ENCODE results near the gene PIGT. TPM values are rescaled to one million over a fixed set of nuclear protein-coding genes. Genes with fewer than 3 reads are reported as not detected.

PIGT gene
- total and polyA plus RNA-seq, 2 experiments from 2014 or later: 48.4 to 63.1 TPM

GRCh38 chr20:45374966-45375365, 41.0 kb upstream of the PIGT start:
- TF ChIP-seq POLR2AphosphoS5 (IDR thresholded peaks at IDR 0.05; ENCODE audit: low read depth): no peak
- TF ChIP-seq ZNF462 (CRISPR knock-in tag; IDR thresholded peaks at IDR 0.05): no peak
- TF ChIP-seq STAT1 (IDR thresholded peaks at IDR 0.05; ENCODE audit: unreplicated experiment): no peak
- no peak for TF ChIP-seq ZNF114 (CRISPR knock-in tag; IDR thresholded peaks at IDR 0.05)
- TF ChIP-seq EZH2phosphoT487 (IDR thresholded peaks at IDR 0.05; ENCODE audit: unreplicated experiment): no peak
- no peak for TF ChIP-seq NANOG (IDR thresholded peaks at IDR 0.05; ENCODE audit: borderline replicate concordance)
- no peak for TF ChIP-seq CREB1 (CRISPR knock-in tag; IDR thresholded peaks at IDR 0.05; ENCODE audit: low read depth)
- TF ChIP-seq EZH2 (IDR thresholded peaks at IDR 0.05; ENCODE audit: low read depth, unreplicated experiment): no peak
- no peak for TF ChIP-seq JUNB (IDR thresholded peaks at IDR 0.05; ENCODE audit: unreplicated experiment)
- no peak for TF ChIP-seq CTCF (conservative IDR thresholded peaks at IDR 0.05; ENCODE audit: low read depth in 2 of 2)
- Histone ChIP-seq H3K4me2 (no peak overlapping the region), H3K4me1 (ENCODE audit: insufficient read depth) (peaks cover 10% of the 10 kb centered on the region; the same call in 1 of the 2 replicates), H3F3A (replicated peaks; ENCODE audit: low read depth) (no peaks in the 10 kb centered on the region), H3K27me3 (ENCODE audit: insufficient read depth) (peaks cover 18% of the 10 kb centered on the region), H4K20me1 (replicated peaks; ENCODE audit: insufficient read depth) (no peaks in the 10 kb centered on the region), H3K4me3 (no peak overlapping the region), H3K79me2 (replicated peaks; ENCODE audit: insufficient read depth) (no peaks in the 10 kb centered on the region), H3K9me2 (ENCODE audit: insufficient read depth) (no peaks in the 10 kb centered on the region), H3K27ac (ENCODE audit: low read depth) (no peak overlapping the region), H3K36me3 (ENCODE audit: insufficient read depth) (no peaks in the 10 kb centered on the region), H2AFZ (no peak overlapping the region)
- Mint-ChIP-seq H3K27ac (no peak overlapping the region), H3K4me1 (peaks cover 14% of the 10 kb centered on the region), H3K9me3 (no peaks in the 10 kb centered on the region), H3K27me3 (ENCODE audit: insufficient read depth, low read depth, poor library complexity) (peaks cover 11% of the 10 kb centered on the region), H3K36me3 (ENCODE audit: low read depth) (no peaks in the 10 kb centered on the region), H3K4me3 (no peak overlapping the region; the same call in 2 of the 3 replicates)
- no peak for ATAC-seq
- DNase-seq (ENCODE audit: low spot score): no peak

All from GM23338 (cell line).